ENCODE measurements around the gene LONRF2.

LONRF2 gene

GRCh38 chr2:100239486-100240210 lies 82.7 kb downstream of the LONRF2 start:
- H3K4me3 Mint-ChIP-seq = peak overlapping the region in 1 of 3 experiments; percentile 18
- H3K4me1 Mint-ChIP-seq = peaks cover 53% of the 10 kb centered on the region
- TF ChIP-seq CTCF (IDR thresholded peaks at IDR 0.05; ENCODE audit: unreplicated experiment in 3 of 3) = no peak
- no peaks in the 10 kb centered on the region for H3K9me3 Mint-ChIP-seq
- H3K27me3 Mint-ChIP-seq (ENCODE audit: low read depth) = peaks cover 7% of the 10 kb centered on the region
- peak overlapping the region; percentile 49 to 79 (median 71) for H3K27ac Mint-ChIP-seq
- H3K36me3 Mint-ChIP-seq (ENCODE audit: low read depth) = no peaks in the 10 kb centered on the region

- peak overlapping the region in 1 of 3 experiments; percentile 31 for H3K27ac Mint-ChIP-seq
- H3K27me3 Mint-ChIP-seq (ENCODE audit: low read depth) = peaks cover 5% of the 10 kb centered on the region
- H3K4me1 Mint-ChIP-seq = peaks cover 53% of the 10 kb centered on the region
- H3K9me3 Mint-ChIP-seq = no peaks in the 10 kb centered on the region
- no peak overlapping the region for H3K4me3 Mint-ChIP-seq
- H3K36me3 Mint-ChIP-seq (ENCODE audit: low read depth) = no peaks in the 10 kb centered on the region
- no peak for TF ChIP-seq CTCF (IDR thresholded peaks at IDR 0.05; ENCODE audit: unreplicated experiment in 3 of 3)
These were observed 83.8 kb downstream of the LONRF2 start for GRCh38 chr2:100238471-100238870.

- Mint-ChIP-seq H3K36me3 (ENCODE audit: low read depth) (no peaks in the 10 kb centered on the region), H3K27ac (peak overlapping the region in 1 of 3 experiments; percentile 31), H3K27me3 (ENCODE audit: low read depth) (peaks cover 5% of the 10 kb centered on the region), H3K9me3 (no peaks in the 10 kb centered on the region), H3K4me3 (no peak overlapping the region), H3K4me1 (peaks cover 48% of the 10 kb centered on the region)
- no peak for TF ChIP-seq CTCF (IDR thresholded peaks at IDR 0.05; ENCODE audit: unreplicated experiment in 3 of 3)
These were observed 84.5 kb downstream of the LONRF2 start for GRCh38 chr2:100237770-100238169.

GRCh38 chr2:100237163-100237562 lies 85.1 kb downstream of the LONRF2 start:
- H3K27ac Mint-ChIP-seq = peak overlapping the region in 2 of 3 experiments; percentile 23 to 31
- TF ChIP-seq CTCF (IDR thresholded peaks at IDR 0.05; ENCODE audit: unreplicated experiment in 3 of 3) = no peak
- H3K4me1 Mint-ChIP-seq = peaks cover 42% of the 10 kb centered on the region
- H3K9me3 Mint-ChIP-seq = no peaks in the 10 kb centered on the region
- no peaks in the 10 kb centered on the region for H3K36me3 Mint-ChIP-seq (ENCODE audit: low read depth)
- H3K27me3 Mint-ChIP-seq (ENCODE audit: low read depth) = peaks cover 5% of the 10 kb centered on the region
- no peak overlapping the region for H3K4me3 Mint-ChIP-seq

GRCh38 chr2:100236166-100236565 lies 86.1 kb downstream of the LONRF2 start:
- H3K27ac Mint-ChIP-seq = no peak overlapping the region
- H3K4me3 Mint-ChIP-seq = no peak overlapping the region
- no peaks in the 10 kb centered on the region for H3K36me3 Mint-ChIP-seq (ENCODE audit: low read depth)
- TF ChIP-seq CTCF (IDR thresholded peaks at IDR 0.05; ENCODE audit: unreplicated experiment in 3 of 3) = no peak
- H3K9me3 Mint-ChIP-seq = no peaks in the 10 kb centered on the region
- peaks cover 5% of the 10 kb centered on the region for H3K27me3 Mint-ChIP-seq (ENCODE audit: low read depth)
- H3K4me1 Mint-ChIP-seq = peaks cover 39% of the 10 kb centered on the region

GRCh38 chr2:100235581-100235980 lies 86.7 kb downstream of the LONRF2 start:
- Mint-ChIP-seq H3K4me3 (no peak overlapping the region), H3K9me3 (peaks cover 4% of the 10 kb centered on the region), H3K36me3 (ENCODE audit: low read depth) (no peaks in the 10 kb centered on the region), H3K27me3 (ENCODE audit: low read depth) (peaks cover 5% of the 10 kb centered on the region), H3K4me1 (peaks cover 39% of the 10 kb centered on the region), H3K27ac (peak overlapping the region in 1 of 3 experiments; percentile 13)
- TF ChIP-seq CTCF (IDR thresholded peaks at IDR 0.05; ENCODE audit: unreplicated experiment in 3 of 3) = no peak
